ENCODE data around the gene SPANXC.
"Not testable (repeated sequence)": the region's sequence is repeated elsewhere in the genome, so short reads cannot be mapped to it uniquely, and the experiment has no call there.

The SPANXC gene

DNA sequence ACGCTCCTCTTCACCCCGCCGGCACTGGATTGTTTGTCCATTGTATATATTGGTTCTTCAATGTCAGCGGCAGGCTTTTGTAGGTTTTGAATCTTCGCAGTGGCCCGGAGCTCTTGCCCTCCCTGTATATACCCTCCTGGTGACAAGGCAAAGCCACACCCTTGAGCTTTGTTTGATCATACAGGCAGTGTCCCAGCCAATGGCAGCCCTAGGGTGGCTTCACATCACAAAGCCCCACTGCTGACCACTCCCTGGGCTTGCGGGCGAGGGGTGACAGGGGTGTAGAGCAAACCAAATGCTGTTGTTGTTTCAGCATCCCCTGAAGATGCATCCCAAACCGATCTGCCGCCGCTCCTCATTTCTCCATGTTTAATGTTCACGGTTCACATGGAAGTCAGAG is at the start of gene SPANXC:
SPANXC (minus strand) TSS at position 101 of the 400 bp plus-strand sequence; CDS start at position 41, 60 bp downstream.
- DNase-seq: not testable (repeated sequence)

GRCh38 chrX:141279476-141279875 is 37.2 kb upstream of the SPANXC start:
- no peak for DNase-seq

DNA sequence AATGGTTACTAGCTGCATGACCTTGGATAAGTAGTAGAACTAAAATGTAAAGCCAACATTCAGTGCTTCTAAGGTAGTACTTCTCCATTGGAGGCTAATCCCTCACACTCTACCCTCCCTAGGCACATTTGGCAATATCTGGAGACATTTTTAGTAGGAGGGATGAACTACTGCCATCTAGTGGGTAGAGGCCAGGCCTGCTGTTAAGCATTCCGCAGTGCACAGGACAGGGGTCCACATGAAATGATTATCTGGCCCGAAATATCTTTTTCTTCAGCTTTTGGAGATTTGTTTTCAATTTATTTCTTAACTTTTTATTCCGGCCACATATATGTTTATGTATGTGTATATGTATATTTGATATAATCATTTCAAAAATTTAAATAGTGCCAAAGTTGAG is 36.0 kb upstream of the SPANXC start:
- DNase-seq: no peak

GRCh38 chrX:141258080-141258479 is 15.8 kb upstream of the SPANXC start:
- DNase-seq: no peak

DNA sequence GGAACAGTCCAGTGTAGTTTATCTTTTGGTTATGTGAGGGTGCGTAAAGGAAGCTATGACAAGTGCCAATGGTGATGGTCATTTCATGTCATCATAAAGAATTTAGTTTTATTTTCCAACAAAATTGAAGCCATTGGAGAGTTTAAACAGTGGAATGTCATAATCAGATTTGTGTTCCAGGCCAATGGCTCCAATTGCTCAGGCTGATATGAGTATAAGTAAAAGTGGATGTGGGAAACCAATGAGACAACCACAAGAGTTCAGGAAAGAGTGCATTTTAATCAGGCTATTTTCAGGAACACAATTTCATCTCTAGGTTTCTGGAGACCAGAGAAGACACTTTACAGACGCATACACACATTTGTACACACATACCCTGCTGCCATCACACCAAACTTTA is 20.7 kb downstream of the SPANXC start:
- no peak for DNase-seq

DNA sequence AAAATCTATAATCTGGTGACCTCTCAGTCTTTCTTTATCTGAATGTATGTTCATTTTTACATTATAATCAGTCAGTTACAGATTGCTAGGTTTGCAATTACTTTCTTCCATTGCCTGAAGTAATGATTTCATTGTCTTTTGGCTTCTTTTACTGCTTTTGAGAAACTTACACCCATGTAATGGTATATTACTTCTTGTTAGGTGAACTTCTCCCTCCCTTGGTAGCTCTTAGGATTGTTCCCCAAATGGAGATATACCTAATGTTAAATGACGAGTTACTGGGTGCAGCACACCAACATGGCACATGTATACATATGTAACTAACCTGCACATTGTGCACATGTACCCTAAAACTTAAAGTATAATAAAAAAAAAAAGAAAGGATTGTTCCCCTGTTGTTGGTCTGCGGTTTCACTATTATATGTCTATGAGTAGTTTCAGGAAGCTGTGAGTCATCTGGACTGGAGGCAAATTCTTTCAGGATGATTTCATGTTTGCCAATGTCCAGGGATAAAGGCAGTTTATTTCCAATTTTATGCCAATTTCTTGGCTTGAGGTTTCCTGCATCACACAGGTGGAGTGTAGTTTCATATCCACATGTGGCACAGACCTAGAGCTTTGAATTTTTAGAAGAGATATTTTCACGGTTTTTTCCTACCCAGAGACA is 21.8 kb downstream of the SPANXC start:
- DNase-seq: no peak

DNA sequence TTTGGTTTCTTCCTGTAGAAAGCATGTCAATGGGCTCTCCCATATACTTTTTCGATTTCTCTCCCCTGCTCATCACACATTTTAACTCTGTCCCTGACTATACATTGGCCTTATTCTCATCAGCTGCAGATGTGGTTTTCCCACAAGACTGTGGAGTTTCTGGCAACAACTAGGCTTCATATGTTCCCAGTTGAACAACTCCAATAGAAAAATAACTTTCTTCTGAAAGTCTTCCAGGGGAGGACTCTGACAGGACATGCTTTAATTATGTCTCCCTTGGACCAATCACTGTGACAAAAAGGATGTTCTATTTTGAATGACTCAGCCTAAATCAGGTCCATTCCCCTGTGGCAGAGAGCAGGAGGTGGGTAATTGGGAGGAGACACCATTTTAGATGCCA is 28.1 kb downstream of the SPANXC start:
- no peak for DNase-seq

DNA sequence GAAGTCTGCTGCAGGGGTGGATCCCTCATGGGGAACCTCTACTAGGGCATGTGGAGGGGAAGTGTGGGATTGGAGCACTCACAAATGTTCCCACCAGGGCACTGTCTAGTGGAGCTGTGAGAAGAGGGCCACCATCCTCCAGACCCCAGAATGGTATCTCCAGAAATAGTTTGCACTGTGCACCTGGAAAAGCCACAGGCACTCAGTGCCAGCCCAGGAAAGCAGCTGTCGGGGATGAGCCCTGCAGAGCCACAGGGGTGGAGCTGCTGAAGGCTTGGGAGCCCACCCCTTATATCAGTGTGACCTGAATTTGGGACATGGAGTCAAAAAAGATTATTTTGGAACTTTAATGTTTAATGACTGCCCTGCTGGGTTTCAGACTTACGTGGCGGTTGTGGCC is 40.4 kb downstream of the SPANXC start:
- no peak for DNase-seq

Measured in NCI-H2171 treated with DMSO at 0.1 percent for 48 hours (cell line).